Activated naive CD8-positive, alpha-beta T cell treated with anti-CD3 and anti-CD28 coated beads, Interleukin-2, amount 50 U/mL, for 24 hours (primary cell): ENCODE measurements around the gene WWOX.
"Not testable (repeated sequence)": the region's sequence is repeated elsewhere in the genome, so short reads cannot be mapped to it uniquely, and the experiment has no call there.

ENCODE experiments used
- ATAC-seq: fragments of 150-1000 bp; cut with Tn5 transposase; one replicate; pipeline ENCODE4 v1.10.0; 2021
- DNase-seq: peaks from one replicate; pipeline ENCODE4 v3.0.0; 2021
- H3K27ac Mint-ChIP-seq: one replicate; pipeline ENCODE4 v1.8.0; 2021; ENCODE audit warnings: mild to moderate bottlenecking, mixed read lengths
- H3K27me3 Mint-ChIP-seq: one replicate; pipeline ENCODE4 v1.8.0; 2021; ENCODE audit warnings: mixed read lengths
- H3K36me3 Mint-ChIP-seq: one replicate; pipeline ENCODE4 v1.8.0; 2021; ENCODE audit warnings: low read depth, mixed read lengths
- H3K4me1 Mint-ChIP-seq: one replicate; pipeline ENCODE4 v1.8.0; 2021; ENCODE audit warnings: mixed read lengths
- H3K4me3 Mint-ChIP-seq: one replicate; pipeline ENCODE4 v1.8.0; 2021; ENCODE audit warnings: mild to moderate bottlenecking, moderate library complexity, mixed read lengths
- H3K9me3 Mint-ChIP-seq: one replicate; pipeline ENCODE4 v1.8.0; 2021; ENCODE audit warnings: mixed read lengths

WWOX gene

DNA sequence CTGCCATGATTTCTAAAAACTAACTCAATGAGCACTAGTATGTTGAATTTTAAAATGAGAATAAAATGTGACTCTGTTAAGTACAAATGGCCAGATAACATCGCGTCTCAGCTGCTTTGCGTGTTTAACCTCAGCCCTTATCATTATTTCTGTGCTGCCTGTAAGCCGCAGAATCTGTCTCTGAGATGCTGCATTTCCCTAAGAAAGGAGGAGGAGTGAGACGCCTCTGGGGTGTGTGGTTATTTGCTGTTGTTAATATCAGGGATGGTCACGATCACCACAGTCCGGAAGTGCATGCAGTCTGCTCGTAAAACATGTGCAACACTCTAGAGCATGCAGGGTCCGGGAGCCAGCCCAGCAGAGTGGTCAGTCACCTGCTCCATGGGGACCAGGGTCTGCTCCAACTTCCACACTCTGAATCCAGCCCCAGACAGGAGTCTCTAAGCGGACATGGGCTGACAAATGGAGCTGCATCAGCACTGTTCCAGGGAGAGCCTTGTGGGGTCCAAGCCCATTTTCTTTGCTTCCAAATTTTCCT lies 1158.6 kb downstream of the WWOX start:
- Mint-ChIP-seq H3K9me3 (no peaks in the 10 kb centered on the region), H3K36me3 (no peaks in the 10 kb centered on the region), H3K27me3 (peaks cover 29% of the 10 kb centered on the region), H3K4me3 (no peak overlapping the region), H3K27ac (no peak overlapping the region), H3K4me1 (peaks cover 4% of the 10 kb centered on the region)
- DNase-seq (no peak), ATAC-seq (no peak)

- DNase-seq, H3K27ac Mint-ChIP-seq, H3K9me3 Mint-ChIP-seq, H3K36me3 Mint-ChIP-seq, H3K4me3 Mint-ChIP-seq, ATAC-seq: not testable (repeated sequence)
- H3K4me1 Mint-ChIP-seq = peaks cover 20% of the 10 kb centered on the region
- peaks cover 53% of the 10 kb centered on the region for H3K27me3 Mint-ChIP-seq
Measured at GRCh38 chr16:79260890-79261289, 1161.4 kb downstream of the WWOX start.

GRCh38 chr16:79261481-79261940 lies 1162.1 kb downstream of the WWOX start:
- no peaks in the 10 kb centered on the region for H3K36me3 Mint-ChIP-seq
- H3K4me3 Mint-ChIP-seq = no peak overlapping the region
- H3K27ac Mint-ChIP-seq = no peak overlapping the region
- peaks cover 21% of the 10 kb centered on the region for H3K4me1 Mint-ChIP-seq
- peaks cover 53% of the 10 kb centered on the region for H3K27me3 Mint-ChIP-seq
- no peaks in the 10 kb centered on the region for H3K9me3 Mint-ChIP-seq
- DNase-seq (peak; percentile 41), ATAC-seq (peak; percentile 66)

GRCh38 chr16:79261944-79262552 lies 1162.6 kb downstream of the WWOX start:
- peaks cover 27% of the 10 kb centered on the region for H3K4me1 Mint-ChIP-seq

More at GRCh38 chr16:79261944-79262552, 1162.6 kb downstream of the WWOX start:
- no peak for DNase-seq
- H3K4me3 Mint-ChIP-seq = no peak overlapping the region
- no peak for ATAC-seq
- H3K27ac Mint-ChIP-seq = no peak overlapping the region
- H3K9me3 Mint-ChIP-seq = no peaks in the 10 kb centered on the region
- no peaks in the 10 kb centered on the region for H3K36me3 Mint-ChIP-seq
- H3K27me3 Mint-ChIP-seq = peaks cover 53% of the 10 kb centered on the region
